ENCODE measurements around the gene USP37. TPM values are rescaled to one million over a fixed set of nuclear protein-coding genes. Genes with fewer than 3 reads are reported as not detected.

The USP37 gene
- total and polyA plus RNA-seq, 2 of the 4 experiments (the other 2 are of a cell fraction): 1.6 to 6.5 TPM

GRCh38 chr2:218402491-218402901 is 165.7 kb downstream of the USP37 start:
- ATAC-seq (ENCODE audit: low read depth) (no peak), DNase-seq (no peak)
- no peak overlapping the region for H3K14ac ChIP-seq (replicated peaks; ENCODE audit: low read depth, low read length)
- H3K27ac ChIP-seq (ENCODE audit: insufficient read depth, low read length): no peak overlapping the region
- no TSS peak for BruUV-seq (replicated peaks)
- H2AK9ac ChIP-seq (replicated peaks; ENCODE audit: low read depth, low read length, poor library complexity): no peak overlapping the region
- H4K20me1 ChIP-seq (ENCODE audit: insufficient read depth, low read length): peaks cover 13% of the 10 kb centered on the region; the same call in 1 of the 2 replicates
- no peak overlapping the region for H2BK120ac ChIP-seq (ENCODE audit: low read depth, low read length)
- H3K4ac ChIP-seq (ENCODE audit: low read depth, low read length): no peak overlapping the region
- 84% methylated on average over 5 of the region's 8 CpGs; no CpG with 5 or more reads in 1 of the 2 experiments for WGBS, 2 experiments (ENCODE audit: extremely low coverage in 2 of 2, insufficient read length in 1 of 2)
- H3K4me3 ChIP-seq (ENCODE audit: insufficient read depth, low read depth, low read length): no peak overlapping the region
- ChIA-PET POLR2A (ENCODE audit: unreplicated experiment) (no interaction called here), CTCF (no interaction called here)
- H3K36me3 ChIP-seq (ENCODE audit: control insufficient read depth, insufficient read depth, low read length): peaks cover 26% of the 10 kb centered on the region
- H3K4me1 ChIP-seq (ENCODE audit: control insufficient read depth, insufficient read depth, low read length): peaks cover 29% of the 10 kb centered on the region
- TF ChIP-seq NFE2L2 (IDR thresholded peaks at IDR 0.05; ENCODE audit: low read depth, low read length): no peak
- no peak overlapping the region for H3K18ac ChIP-seq (ENCODE audit: low read depth, low read length)
- no peaks in the 10 kb centered on the region for H3K9me3 ChIP-seq (ENCODE audit: control insufficient read depth, insufficient read depth, low read length)
- peaks cover 4% of the 10 kb centered on the region; the same call in 1 of the 2 replicates for H3K9me1 ChIP-seq (ENCODE audit: insufficient read depth, low read length)
- H3K27me3 ChIP-seq (ENCODE audit: control insufficient read depth, insufficient read depth, low read length): no peaks in the 10 kb centered on the region
- no peak overlapping the region for H4K5ac ChIP-seq (ENCODE audit: low read depth, low read length)
- H2AK5ac ChIP-seq (ENCODE audit: low read depth, low read length): no peak overlapping the region
- no peak overlapping the region for H4K91ac ChIP-seq (ENCODE audit: insufficient read depth, low read depth, low read length)
- no peak overlapping the region for H2BK5ac ChIP-seq (ENCODE audit: low read depth, low read length, poor library complexity, severe bottlenecking)
- no peak overlapping the region for H3K56ac ChIP-seq (ENCODE audit: extremely low read depth, insufficient read depth, low read length)
- no peak overlapping the region for H2AFZ ChIP-seq (replicated peaks; ENCODE audit: low read length, poor library complexity)
- peaks cover 4 to 36% of the 10 kb centered on the region in 2 experiments; a peak in 3 of 4 replicates for H3K79me1 ChIP-seq (ENCODE audit: low read depth in 1 of 2, low read length in 2 of 2)
- intact Hi-C loops (cut with micrococcal nuclease) (no loop called here), dilution Hi-C loops (cut with HindIII; ENCODE audit: low sequenced_read_pairs, unreplicated experiment) (no loop called here), in situ Hi-C loops (cut with MboI; ENCODE audit: low sequenced_read_pairs) (loop anchor here (10.0 kb wide), 1 partner anchor 252 kb away; the partner anchor contains the start of genes BCS1L and ZNF142)
- H4K8ac ChIP-seq (ENCODE audit: low read depth in 2 of 2, low read length in 2 of 2): no peak overlapping the region
- no peak overlapping the region for H2BK15ac ChIP-seq (ENCODE audit: low read depth, low read length)
- H3K9ac ChIP-seq (ENCODE audit: low read depth, low read length): no peak overlapping the region
- no peak overlapping the region for H3K4me2 ChIP-seq (ENCODE audit: low read depth, low read length)
- H3K23ac ChIP-seq (ENCODE audit: low read depth, low read length): no peak overlapping the region
- H2BK20ac ChIP-seq (ENCODE audit: low read depth, low read length): no peak overlapping the region

All from IMR-90 (cell line).